D341Med (cell line): ENCODE results near the gene ITSN1.
"Not testable (repeated sequence)": the region's sequence is repeated elsewhere in the genome, so short reads cannot be mapped to it uniquely, and the experiment has no call there.

ENCODE experiments used
- DNase-seq: peaks from one replicate; pipeline ENCODE4 v3.0.0; 2012; ENCODE audit warnings: low spot score

Gene ITSN1

DNA sequence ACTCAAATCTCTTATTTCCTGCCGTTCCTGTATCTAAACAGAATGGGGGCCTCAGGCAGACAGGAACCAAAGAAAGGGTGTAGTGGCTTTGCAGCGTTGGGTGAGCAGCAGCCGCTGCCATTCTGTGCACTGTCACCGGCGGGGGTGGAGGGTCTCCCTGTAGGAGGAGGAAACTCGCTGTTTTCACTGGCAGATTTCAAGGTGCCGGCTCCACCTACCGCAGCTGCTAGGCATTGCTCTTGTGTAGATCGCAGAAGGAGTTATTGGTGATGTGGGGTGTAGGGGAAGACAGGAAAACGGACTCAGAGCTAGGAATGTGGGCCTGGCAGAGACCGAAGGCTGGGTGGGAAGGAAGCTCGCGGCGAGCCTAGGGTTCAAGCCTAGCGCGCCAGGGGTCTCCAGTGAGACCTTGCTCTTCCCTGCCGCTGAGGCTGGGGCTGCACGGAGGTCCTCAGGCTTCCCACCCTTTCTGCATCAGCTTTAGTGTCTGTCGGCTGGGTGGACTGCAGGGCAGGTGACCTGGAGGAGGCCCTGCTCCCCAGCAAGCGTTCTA, 252.5 kb downstream of the ITSN1 start:
- DNase-seq = peak; percentile 90

DNA sequence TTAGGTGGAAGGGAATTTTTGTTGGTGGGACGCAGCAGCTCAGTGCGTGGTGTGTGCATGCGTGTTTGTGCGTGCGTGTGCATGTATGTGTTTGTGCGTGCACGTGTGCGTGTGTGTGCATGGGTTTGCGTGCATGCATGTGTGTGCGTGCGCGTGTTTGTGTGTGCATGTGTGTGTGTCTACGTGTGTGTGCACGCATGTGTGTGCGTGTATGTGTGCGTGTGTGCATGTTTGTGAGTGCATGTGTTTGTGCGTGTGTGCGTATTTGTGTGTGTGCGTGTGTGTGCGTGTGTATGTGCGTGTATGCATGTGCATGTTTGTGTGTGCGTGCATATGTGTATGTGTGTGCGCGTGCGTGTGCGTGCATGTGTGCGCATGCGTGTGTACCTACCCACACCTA, 253.1 kb downstream of the ITSN1 start:
- DNase-seq = no peak

DNA sequence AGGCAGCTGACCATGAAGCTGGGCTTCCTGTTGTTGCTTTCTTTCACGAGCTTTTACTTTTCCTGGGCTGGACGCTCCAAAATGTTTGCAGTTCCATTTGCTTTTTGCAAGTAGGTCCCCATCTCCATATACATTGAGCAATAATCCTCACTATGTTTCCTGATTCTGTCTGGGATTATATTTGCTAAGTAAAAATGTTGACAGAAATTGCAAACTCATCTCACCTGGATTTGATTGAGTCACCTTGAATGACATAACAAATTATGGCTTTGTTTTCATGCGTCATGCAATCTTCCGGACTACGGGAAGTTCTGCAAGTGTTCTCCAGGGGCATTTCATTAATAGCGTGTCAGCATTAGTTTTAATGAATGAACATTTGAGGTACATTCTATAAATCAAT, 254.4 kb downstream of the ITSN1 start:
- DNase-seq = no peak

DNA sequence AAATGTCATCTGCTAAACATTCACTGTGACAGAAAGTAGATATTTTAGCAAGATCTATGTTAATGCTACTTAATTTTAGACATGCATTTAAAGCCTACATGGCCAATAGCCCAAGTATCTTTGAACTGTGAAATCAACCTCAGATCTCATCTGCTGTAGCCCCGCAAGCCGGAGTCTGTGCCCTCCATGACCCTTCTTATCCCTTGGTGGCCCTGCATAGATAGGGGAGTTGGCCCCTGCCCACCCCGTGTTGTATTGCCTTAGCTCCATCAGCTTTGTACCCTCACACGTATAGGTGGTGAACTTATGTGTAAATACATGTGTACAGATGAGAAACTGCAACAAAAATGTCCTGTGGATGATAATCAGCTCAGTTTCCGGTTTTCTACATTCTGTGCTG, 254.8 kb downstream of the ITSN1 start:
- no peak for DNase-seq

DNA sequence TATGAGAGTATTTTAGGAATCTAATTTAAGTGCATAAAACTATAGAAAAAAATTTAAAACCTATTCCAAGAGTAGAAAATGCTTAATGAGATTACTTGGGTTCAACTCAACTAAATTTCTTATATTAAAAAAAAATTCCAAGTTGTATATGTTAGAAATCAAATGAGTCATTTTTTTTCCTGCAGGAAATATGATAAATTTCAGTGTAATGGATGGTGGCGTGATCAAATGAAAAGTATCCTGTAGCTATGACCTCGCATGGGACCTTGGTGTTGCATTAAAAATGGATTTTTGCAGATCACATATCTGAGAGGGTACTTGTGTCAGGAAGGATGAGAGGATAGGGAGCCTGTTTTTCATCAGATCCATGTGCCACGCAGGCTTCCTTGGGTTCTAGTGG, 255.4 kb downstream of the ITSN1 start:
- DNase-seq = no peak

DNA sequence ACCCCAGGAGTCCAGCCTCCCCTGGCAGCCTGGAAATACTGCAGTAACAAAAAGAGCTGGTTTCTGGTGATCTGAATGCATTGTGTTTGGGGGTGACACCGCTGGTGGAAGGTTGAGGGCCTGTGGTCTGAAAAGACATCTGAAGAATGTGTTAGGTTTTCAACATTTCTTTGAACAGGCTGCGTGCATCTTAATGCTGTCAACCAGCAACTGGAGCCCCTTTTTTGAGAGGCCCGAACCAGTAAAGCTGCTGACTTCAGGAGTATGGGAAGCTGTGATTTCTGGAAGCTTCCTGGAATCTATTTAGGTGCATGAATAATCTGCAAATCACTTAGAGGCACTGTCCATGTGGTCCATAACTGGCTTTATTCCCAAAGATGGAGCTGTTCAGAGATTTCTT, 256.3 kb downstream of the ITSN1 start:
- no peak for DNase-seq

DNA sequence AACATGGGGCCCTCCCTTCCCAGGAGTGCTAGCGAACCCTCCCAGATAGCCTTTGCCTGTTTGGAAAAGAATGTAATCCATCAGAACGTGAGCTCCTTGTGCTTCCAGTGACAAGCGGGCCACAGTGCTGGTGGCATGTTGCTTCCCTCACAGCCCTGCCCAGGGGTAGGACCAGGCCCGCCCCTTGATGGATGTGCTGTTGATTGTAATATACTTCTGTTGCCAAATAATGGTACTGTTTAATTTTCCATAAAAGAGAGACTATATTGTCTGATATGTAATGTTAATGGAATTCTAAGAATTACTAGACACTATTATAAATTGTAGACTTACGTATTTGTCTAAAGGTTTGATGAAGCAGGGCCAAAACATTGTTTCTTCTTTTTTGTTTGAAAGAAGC, 256.9 kb downstream of the ITSN1 start:
- no peak for DNase-seq

DNA sequence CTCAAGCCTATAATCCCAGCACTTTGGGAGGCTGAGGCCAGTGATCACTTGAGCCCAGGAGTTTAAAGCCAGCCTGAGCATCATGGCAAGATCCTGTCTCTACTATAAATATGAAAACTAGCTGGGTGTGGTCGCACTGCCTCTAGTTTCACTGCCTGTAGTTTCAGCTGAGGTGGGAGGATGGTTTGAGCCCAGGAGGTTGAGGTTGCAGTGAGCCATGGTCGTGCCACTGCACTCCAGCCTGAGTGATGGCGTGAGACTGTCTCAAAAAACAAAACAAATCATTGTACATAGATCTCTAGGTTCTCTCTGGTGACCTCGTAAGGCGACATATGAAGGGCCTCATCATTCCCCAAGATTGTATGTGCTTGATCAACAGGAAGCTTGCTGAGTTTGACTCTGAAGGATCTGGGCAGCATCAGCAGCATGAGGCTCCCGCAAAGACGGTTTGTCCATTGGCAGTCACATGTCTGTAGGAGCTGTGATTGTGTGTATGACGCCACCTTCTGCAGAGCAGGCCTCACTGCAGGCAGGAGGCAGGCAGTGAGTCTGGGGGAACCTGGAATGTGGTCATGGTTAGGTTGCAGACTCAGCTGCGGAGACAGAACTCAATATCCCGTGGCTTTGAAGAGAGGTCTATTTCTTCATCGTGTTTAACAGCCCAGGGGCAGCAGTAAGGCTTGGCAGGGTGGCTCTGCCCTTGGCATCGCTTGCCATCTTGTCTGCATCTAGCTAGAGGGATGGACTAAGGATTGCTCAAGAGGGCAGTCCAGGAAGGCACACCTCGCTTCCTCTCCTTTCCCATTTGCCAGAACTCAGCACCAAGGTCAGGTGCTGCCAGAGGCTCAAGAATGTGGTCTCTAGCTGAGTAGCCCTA, 259.3 kb downstream of the ITSN1 start:
- DNase-seq = peak; percentile 77

DNA sequence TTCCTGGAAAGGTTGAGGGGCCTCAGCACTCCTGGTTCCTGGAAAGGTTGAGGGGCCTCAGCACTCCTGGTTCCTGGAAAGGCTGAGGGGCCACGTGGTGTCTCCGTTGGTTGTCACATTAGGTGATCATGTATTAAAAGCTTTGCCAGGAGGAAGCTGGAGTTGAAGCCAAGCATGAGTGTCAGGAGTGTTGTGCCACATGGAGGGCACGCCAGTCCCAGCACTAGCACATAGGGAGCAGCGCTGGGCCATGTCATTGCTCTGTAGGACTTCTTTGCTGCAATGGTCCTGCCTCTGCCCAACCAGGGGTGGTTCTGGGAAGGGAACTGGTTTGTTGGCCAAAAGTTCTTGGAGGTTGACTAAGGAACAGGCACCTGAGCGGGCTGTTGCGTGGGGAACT, 260.0 kb downstream of the ITSN1 start:
- DNase-seq = no peak

DNA sequence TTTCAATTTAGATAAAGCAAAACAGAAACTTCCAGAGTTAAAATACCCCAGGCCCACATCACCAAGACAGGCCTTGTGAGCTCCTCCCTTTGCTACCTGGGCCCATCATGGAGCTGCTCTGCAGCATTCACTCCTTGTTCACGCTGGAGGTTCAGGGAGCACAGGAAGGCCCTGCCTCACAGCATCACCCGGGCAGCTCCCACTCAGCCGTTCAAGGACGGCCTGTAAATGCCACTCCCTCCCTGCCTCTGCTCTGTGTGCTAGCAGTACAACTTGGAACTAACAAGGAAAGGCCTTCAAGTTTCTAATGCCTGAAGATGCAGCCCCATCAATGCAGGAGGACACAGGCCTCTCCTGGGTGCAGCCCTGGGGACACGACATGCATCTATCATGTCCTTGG, 261.7 kb downstream of the ITSN1 start:
- DNase-seq = no peak

DNA sequence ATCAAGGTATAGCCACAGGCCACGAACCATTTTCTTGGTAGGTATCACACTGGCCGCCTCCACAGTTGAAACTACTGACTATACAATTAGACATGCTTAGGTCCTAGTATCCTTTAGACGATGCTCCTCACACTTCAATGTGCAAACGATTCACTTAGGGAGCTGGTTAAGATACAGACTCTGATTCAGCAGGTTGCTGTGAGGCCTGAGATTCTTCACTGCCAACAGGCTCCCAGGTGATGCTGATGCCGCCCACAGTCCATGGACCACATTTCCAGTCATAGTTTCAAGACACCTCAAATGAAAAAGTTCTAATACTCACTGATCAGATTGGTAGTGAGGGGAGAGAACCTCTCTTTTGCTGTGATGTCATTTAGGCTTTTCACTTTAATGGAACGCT, 266.5 kb downstream of the ITSN1 start:
- no peak for DNase-seq

DNA sequence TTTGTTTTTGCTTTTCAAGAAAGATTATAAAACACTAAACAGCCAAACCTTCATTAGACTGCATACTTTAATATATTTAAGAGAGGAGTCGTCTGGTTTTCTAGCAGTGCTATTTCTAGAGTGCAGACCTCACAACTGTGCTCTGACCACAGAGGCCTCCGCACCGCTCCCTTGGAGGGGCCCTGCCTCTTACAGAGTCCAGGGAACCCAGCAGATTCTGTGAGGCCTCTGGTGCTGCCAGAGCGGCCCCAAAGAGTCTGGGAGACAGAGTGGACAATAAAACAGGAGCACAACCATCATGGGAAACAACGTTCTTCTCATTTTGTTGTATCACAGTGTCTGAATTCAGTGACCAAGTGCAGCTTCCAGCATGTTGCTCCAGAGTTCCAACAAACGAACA, 267.5 kb downstream of the ITSN1 start:
- DNase-seq = no peak

DNA sequence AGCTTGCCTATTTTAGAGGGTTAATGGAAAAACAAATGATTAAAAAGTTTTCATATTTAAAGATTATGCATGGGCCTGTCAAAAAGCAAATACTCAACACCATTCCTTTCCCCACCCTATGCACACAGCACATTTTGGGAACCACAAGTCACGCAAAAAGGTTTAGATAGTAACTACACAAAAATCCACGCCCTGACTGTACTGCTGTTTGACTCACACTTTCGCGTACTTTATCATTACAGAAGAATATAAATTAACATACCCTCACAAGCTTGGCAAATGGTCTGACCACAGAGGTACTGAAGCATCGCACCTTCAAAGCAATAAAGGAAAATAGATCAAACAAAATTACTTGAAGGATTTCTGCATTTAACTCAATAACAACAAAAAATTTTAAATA, 271.9 kb downstream of the ITSN1 start:
- DNase-seq = no peak

DNA sequence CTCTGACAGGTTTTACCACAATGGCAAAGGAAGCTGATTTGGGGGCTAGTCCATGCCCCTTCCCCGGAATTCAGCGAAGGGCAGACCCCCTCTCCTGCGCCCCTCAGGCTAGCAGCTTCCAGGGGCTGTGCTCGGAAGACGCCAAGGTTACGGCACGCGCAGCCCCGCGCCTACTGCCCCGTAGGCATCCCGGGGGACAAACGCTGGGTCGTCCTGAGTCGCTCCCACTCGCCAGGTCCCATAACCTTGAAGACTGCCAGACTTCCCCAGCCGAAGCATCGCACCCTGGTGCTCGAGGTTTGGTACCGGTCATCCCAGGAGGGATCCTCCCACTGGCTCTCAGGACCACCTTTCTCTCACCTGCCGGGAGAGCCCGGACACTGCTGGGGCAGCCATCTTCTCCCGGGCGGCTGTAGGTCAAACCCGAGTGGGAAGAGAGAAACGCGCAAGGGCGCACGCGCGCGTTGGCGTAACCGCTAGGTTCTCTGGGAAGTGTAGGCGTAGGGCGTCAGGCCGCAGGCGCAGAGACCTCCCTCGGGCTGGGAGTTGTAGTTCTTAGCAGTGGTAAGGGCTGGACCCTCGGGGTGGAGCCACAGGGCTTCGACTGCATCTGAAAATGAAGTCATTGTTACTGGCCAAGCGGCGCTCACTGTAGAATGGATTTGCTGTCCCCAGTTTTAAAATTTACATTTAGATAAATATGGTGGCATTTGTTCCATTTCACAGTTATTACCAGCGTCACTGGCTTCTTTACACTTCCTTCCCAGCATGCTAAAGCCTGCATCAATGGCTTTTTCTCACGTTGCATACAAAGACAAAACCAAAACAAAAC, 273.3 kb downstream of the ITSN1 start, which contains the start of gene ATP5PO:
TSS of gene ATP5PO (minus strand) at position 437 of the 832 bp plus-strand sequence. CDS start at position 396, 41 bp downstream.
- DNase-seq = peak; percentile 97

DNA sequence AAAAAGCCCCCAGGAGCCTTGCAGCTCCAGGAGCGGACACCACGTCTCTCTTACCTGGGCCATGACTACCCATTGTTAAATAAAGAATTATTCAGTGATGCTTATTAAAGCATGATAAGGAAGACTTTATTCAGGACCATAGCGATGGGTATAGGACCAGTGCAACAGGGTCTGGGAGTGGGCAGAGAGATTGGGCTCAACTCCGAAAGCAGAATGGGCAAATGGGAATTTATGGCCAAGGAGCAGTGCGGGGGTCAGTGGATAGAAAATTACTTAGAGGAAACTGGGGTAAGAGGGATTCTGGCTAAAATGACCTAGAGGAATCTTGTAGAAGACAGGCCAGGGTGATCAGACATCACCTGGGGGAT, 273.9 kb downstream of the ITSN1 start:
- DNase-seq = no peak

DNA sequence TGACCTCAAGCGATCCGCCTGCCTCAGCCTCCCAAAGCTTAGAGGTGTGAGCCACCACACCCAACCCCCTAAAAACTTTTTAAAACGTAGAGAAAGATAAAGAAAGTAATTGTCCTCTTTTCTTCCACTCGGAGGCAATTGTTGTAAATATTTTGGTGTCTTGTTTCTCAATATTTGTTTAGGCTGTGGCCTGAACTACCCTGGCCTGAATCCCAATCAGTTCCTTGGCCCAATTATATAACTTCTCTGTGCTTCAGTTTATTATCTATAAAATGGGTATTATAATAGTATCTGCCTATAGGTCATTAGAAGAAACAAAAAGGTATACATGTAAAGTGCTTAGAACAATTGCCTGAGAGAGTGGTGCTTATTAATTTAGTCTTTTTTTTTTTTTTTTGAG, 275.1 kb downstream of the ITSN1 start:
- DNase-seq = no peak

DNA sequence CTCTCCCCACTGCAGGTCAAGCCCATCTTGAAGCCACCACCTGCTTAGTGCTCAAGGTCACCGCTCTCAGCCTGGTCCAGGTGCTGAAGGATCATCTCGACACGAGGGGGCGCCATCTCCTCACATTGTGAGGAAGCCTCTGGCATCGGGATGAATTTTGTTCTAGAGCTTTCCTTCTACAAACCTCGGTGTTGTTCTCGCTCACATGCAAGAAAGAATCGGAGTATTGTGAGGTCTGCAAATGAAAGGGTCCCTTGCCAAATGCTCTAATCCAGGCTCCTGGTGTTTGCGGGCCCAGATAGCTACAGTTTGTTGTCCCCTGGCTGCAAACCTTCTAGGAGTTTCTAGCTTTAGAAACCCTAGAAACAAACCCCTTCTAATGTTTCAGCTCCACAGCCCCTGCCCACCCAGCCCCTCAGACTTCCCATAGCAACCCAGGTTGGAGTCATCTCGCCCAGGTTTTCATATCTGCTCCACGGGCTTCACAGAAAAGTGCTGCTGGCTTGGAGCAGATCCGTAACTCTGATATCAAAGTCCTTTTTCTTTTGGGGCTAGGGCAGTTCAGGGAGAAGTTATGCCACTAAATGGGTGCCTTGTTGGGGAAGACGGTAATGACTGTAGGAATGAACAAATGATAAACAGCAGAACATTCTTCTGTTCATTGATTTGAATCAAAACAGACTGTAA, 281.9 kb downstream of the ITSN1 start:
- DNase-seq = peak; percentile 80

DNA sequence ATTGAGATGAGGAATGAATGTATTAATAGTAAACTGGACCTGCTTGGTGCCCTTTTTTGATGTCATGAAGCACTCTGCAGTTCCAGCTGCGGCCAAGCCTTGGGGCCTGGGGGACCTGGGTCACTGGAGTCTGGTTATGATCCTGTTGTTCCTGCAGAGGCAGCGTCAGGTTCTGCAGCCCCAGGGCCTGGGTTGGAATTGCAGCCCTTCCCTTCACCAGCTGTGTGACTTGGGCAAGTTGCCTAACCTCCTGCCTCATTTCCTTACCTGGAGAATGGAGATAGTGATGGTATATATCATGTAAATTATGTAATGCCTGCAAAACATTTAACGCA, 282.4 kb downstream of the ITSN1 start:
- DNase-seq = no peak

DNA sequence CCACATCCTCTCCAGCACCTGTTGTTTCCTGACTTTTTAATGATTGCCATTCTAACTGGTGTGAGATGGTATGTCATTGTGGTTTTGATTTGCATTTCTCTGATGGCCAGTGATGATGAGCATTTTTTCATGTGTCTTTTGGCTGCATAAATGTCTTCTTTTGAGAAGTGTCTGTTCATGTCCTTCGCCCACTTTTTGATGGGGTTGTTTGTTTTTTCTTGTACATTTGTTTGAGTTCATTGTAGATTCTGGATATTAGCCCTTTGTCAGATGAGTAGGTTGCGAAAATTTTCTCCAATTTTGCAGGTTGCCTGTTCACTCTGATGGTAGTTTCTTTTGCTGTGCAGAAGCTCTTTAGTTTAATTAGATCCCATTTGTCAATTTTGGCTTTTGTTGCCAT, 283.9 kb downstream of the ITSN1 start:
- not testable (repeated sequence) for DNase-seq

DNA sequence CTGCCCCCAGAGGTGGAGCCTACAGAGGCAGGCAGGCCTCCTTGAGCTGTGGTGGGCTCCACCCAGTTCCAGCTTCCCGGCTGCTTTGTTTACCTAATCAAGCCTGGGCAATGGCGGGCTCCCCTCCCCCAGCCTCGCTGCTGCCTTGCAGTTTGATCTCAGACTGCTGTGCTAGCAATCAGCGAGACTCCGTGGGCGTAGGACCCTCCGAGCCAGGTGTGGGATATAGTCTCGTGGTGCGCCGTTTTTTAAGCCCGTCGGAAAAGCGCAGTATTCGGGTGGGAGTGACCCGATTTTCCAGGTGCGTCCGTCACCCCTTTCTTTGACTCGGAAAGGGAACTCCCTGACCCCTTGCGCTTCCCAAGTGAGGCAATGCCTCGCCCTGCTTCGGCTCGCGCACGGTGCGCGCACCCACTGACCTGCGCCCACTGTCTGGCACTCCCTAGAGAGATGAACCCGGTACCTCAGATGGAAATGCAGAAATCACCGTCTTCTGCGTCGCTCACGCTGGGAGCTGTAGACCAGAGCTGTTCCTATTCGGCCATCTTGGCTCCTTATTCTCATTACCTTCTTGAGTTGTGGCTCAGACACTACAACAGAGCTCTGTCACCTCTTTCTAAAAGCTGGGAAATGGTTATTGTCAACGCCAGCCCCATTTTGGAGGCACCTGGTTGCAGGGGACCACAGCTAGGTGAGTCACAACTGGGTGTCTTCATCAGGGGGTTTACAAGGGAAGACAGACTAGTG, 288.9 kb downstream of the ITSN1 start:
- DNase-seq = not testable (repeated sequence)

DNA sequence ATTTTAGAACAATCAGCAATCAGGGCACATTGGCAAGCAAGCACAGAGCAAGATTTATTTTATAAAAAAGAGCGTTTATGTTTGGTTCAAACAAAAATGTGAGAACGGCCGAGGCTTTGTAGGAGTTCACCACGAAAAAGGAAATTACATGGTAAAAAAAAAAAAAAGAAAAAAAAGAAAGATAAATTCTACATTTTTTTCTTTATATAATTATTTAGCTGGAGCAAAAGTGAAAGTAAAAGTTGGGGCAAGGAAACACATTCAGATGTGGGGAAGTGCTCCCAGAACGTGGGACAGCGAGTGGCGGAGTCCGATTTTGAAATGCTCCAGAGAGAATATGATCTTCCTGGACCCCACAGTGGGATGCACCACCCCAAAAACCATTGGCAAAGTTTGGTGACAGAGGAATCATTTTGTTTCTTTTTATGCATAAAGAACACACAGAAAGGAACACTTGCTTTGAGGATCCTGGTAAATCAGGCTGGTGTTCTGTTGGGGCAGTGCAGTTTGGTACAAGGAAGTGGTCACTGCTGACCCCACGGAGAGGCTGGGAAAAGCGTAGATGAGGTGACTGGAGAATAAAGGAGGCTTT, 289.6 kb downstream of the ITSN1 start:
- DNase-seq = no peak
